ENCODE measurements around the gene ATP11C.
A peak's percentile ranks its signal among the peaks of the same experiment; 100 is the strongest.
"Not testable (repeated sequence)": the region's sequence is repeated elsewhere in the genome, so short reads cannot be mapped to it uniquely, and the experiment has no call there.

Gene ATP11C

DNA sequence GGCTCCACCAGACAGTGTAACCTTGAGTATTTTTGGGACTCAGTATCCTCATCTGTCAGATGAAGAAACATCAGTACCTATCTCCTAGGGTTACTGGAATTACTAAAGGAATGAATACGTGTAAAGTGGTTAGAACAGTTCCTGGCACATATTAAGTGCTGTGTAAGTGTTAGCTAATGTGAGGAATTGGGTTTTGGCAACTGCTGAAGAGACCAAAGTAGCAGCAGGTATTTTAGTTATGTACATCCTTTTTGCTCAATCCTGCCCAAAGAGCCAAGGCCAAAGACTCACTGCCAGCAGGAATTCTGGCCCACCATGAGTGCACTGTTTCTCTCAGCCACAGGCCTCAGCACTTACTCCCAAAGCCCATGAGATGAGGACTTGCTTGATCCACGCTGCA is 208.2 kb downstream of the ATP11C start:
- no peak for DNase-seq
- H3K9me3 Mint-ChIP-seq: no peaks in the 10 kb centered on the region
- H3K36me3 Mint-ChIP-seq (ENCODE audit: low read depth): peaks cover 11% of the 10 kb centered on the region
- H3K27me3 Mint-ChIP-seq: no peaks in the 10 kb centered on the region
- H3K4me3 Mint-ChIP-seq: no peak overlapping the region
- peaks cover 6% of the 10 kb centered on the region for H3K4me1 Mint-ChIP-seq
- no peak overlapping the region for H3K27ac Mint-ChIP-seq
- no peak for ATAC-seq

DNA sequence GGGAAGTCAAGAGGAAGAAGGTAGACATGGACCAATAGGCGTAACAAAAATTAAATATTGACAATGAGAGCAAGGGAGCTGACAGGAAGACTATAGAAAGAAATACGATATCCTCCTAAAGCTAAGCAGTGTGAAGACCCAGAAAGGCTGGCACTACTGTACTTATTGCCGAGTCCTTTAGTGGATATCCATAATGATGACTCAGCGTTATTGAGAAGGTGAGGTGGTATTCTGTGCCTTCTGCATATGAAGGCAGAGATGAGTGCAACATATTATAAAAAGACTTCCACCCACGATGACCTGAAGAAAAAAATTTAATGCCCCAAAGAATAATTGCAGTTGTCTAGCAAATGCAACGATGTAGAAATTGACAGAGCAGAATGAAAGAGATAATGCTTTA is 211.9 kb downstream of the ATP11C start:
- no peak for DNase-seq
- H3K27ac Mint-ChIP-seq: no peak overlapping the region
- H3K4me1 Mint-ChIP-seq: peaks cover 6% of the 10 kb centered on the region
- H3K36me3 Mint-ChIP-seq (ENCODE audit: low read depth): peaks cover under 1% of the 10 kb centered on the region
- H3K9me3 Mint-ChIP-seq: no peaks in the 10 kb centered on the region
- no peak for ATAC-seq
- H3K4me3 Mint-ChIP-seq: no peak overlapping the region
- H3K27me3 Mint-ChIP-seq: no peaks in the 10 kb centered on the region

DNA sequence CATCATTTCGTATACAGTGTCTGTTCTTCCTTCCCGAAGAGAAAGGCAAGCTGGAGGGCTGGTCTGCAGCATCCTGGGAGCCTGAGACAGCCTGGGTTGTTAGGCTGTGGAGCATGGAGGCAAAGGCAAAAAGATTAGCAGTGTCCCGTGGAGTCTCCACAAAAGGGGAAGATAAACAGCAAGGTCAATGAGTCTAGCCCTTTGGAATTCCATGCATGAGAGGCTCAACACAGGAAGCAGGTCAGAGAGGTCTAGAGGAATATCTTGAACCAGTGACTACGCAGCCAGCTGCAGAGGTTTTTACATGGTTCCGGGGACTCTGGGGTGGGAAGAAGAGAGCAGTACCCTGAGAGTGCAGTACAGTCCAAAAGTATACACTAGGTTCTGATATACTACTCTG is 212.7 kb downstream of the ATP11C start:
- DNase-seq (no peak), ATAC-seq (no peak)
- H3K4me3 Mint-ChIP-seq: no peak overlapping the region
- no peak overlapping the region for H3K27ac Mint-ChIP-seq
- no peaks in the 10 kb centered on the region for H3K27me3 Mint-ChIP-seq
- H3K4me1 Mint-ChIP-seq: no peaks in the 10 kb centered on the region
- no peaks in the 10 kb centered on the region for H3K9me3 Mint-ChIP-seq
- H3K36me3 Mint-ChIP-seq (ENCODE audit: low read depth): no peaks in the 10 kb centered on the region

DNA sequence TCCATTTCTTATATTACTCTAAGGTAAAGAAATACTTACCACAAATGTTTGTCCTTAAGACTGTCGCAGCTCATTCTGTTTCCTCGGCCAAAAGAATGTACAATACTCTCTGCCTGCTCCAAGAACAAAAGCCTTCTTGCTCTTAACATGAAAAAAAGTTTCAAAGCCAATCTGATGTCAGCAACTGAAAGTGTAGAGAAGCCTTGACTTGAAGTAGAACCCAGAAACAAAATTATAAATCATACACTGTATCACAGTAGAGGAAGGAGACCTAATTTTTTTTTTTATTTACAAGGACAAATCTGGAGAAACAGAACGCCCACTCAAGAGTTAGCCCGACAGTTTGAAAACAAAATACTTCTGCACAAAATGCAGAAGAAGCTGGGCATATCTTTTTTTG is 224.8 kb downstream of the ATP11C start, which contains the start of gene MCF2:
Gene MCF2 (minus strand): TSS at position 101 of the 400 bp plus-strand sequence. CDS start 56,423 bp downstream, outside the sequence.
- Mint-ChIP-seq H3K9me3 (no peaks in the 10 kb centered on the region), H3K27me3 (no peaks in the 10 kb centered on the region), H3K4me3 (no peak within 1 kb of the TSS), H3K36me3 (ENCODE audit: low read depth) (peaks cover 5% of the 10 kb centered on the region), H3K4me1 (no peaks in the 10 kb centered on the region), H3K27ac (no peak within 1 kb of the TSS)
- DNase-seq (no peak), ATAC-seq (no peak)

DNA sequence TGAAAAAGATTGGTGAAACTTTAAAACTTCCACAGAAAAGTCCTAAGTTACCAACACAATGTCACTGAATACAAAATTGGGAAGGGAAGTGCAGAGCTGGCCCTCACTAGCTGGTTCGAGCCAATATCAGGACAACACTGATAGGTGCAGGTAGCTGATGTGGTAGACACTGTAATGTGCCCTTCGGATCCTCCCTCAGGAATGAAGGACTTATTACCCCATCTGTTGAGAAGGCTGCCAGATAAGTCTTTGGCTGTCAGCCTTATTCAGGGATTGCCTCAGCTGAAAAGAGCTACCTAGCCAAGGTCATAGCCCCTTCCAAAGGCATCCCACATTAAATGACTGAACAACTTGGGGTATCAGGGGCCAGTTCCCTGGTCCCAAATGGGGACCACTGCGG is 230.2 kb downstream of the ATP11C start:
- Mint-ChIP-seq H3K27ac (no peak overlapping the region), H3K36me3 (ENCODE audit: low read depth) (peaks cover 5% of the 10 kb centered on the region), H3K4me1 (no peaks in the 10 kb centered on the region), H3K4me3 (no peak overlapping the region), H3K27me3 (no peaks in the 10 kb centered on the region), H3K9me3 (no peaks in the 10 kb centered on the region)
- DNase-seq: no peak
- no peak for ATAC-seq

DNA sequence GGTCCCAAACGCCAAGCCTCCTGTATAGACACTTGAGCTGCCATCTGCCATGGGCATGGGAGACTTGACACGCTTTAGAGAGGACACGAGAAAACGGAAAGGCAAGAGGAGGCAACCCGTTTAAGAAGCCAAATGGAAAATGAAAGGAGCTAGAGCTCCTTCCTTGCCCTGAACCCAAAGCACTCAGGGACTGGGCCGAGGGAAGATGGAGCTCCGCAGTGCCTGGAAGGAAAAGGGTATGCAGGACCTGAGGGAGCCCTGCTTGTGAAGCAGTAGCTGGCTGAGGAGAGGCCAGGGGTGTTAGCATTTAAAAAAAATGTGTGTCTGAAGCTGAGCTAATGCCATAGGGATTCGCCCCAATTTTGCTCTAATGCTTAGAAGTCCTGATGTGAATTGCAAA is 239.9 kb downstream of the ATP11C start:
- ATAC-seq (no peak), DNase-seq (no peak)
- peaks cover 4% of the 10 kb centered on the region for H3K36me3 Mint-ChIP-seq (ENCODE audit: low read depth)
- H3K9me3 Mint-ChIP-seq: no peaks in the 10 kb centered on the region
- H3K4me1 Mint-ChIP-seq: peaks cover 3% of the 10 kb centered on the region
- H3K27ac Mint-ChIP-seq: no peak overlapping the region
- peak overlapping the region; percentile 1 for H3K4me3 Mint-ChIP-seq
- H3K27me3 Mint-ChIP-seq: peaks cover 10% of the 10 kb centered on the region

DNA sequence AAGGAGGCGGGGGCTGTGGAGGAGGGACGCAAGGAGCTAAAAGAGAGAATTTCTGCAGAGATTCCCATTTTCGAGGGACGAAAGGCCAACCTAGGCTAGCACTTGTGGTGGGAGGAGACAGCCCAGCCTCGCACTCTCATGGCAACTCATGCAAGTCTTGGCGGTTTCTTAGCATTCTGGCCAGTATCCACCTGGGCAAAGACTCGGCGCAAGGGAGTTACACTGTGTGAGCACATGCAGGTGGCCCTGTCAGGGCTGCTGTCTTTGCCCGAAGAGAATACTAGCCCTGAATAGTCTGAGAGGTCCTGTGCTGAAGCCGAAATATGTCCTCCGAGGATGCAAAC is 240.4 kb downstream of the ATP11C start:
- Mint-ChIP-seq H3K9me3 (no peaks in the 10 kb centered on the region), H3K36me3 (ENCODE audit: low read depth) (peaks cover 4% of the 10 kb centered on the region), H3K27me3 (peaks cover 10% of the 10 kb centered on the region), H3K27ac (no peak overlapping the region), H3K4me3 (peak overlapping the region; percentile 1), H3K4me1 (peaks cover 3% of the 10 kb centered on the region)
- ATAC-seq (no peak), DNase-seq (no peak)

DNA sequence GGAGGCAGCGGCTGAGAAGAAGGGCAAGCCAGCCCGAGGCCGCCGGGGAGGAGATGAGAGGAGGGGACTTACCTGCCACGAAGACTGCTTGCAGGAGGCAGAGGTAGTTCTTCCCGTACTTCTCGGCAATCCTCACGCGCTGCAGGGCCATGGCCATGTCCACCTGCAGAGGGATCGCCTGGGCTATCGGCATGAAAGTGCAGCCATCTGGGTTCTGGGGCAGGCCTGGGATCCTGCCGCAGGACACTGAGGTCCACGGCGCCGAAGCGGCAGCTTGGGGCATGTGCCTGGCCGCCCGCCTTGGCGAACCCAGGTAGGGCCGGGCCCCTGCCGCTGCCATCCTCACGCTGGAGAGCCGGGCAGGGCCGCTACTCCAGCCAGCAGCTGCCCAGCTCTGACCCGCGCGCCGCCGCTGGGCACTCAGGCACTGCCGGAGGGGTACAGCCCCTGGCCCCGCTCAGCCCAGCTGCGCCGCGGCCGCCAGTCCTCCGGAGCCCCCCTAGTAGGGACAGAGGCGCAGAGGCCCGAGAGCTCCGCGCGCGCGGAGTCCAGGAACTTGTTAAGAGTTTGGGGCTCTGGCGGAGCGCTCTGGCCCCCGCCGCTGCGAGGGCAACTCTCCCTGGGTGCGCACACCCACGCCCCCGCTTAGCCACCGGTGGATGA is 240.9 kb downstream of the ATP11C start:
- ATAC-seq (no peak), DNase-seq (no peak)
- H3K36me3 Mint-ChIP-seq (ENCODE audit: low read depth): peaks cover 4% of the 10 kb centered on the region
- H3K4me1 Mint-ChIP-seq: peaks cover 3% of the 10 kb centered on the region
- no peak overlapping the region for H3K4me3 Mint-ChIP-seq
- no peak overlapping the region for H3K27ac Mint-ChIP-seq
- peaks cover 10% of the 10 kb centered on the region for H3K27me3 Mint-ChIP-seq
- H3K9me3 Mint-ChIP-seq: no peaks in the 10 kb centered on the region

DNA sequence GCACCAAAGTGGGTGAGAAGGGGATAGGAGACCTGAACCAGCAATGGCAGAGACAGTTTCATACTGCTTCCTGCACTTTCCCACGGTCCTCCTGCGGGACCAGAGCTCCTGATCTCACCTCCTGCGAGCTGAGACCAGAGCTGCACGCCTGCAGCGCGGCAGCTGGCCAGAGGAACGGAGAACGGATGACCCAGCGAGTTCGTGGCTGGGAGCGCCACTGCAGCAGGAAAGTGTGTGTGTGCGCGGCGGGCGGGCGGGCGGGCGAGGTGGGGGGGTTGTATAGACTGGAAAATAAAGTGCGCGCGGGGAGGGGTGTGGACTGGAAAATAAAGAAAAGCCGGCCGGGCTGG is 241.4 kb downstream of the ATP11C start:
- peaks cover 4% of the 10 kb centered on the region for H3K36me3 Mint-ChIP-seq (ENCODE audit: low read depth)
- DNase-seq (no peak), ATAC-seq (no peak)
- H3K4me3 Mint-ChIP-seq: no peak overlapping the region
- peaks cover 10% of the 10 kb centered on the region for H3K27me3 Mint-ChIP-seq
- peaks cover 3% of the 10 kb centered on the region for H3K4me1 Mint-ChIP-seq
- no peaks in the 10 kb centered on the region for H3K9me3 Mint-ChIP-seq
- no peak overlapping the region for H3K27ac Mint-ChIP-seq

DNA sequence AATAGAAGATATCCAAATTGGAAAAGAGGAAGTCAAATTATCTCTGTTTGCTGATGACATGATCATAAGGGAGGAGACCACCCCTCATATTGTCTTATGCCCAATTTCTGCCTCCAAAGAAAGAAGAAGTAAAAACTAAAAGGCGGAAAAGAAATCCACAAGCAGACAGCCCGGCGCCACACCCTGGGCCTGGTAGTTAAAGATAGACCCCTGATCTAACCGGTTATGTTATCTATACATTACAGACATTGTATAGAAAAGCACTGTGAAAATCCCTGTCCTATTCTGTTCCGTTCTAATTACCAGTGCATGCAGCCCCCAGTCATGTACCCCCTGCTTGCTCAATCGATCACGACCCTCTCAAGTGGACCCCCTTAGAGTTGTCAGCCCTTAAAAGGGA is 247.7 kb downstream of the ATP11C start:
- DNase-seq; H3K36me3 Mint-ChIP-seq (ENCODE audit: low read depth); H3K9me3 Mint-ChIP-seq; ATAC-seq; H3K27ac Mint-ChIP-seq; H3K27me3 Mint-ChIP-seq; H3K4me3 Mint-ChIP-seq; H3K4me1 Mint-ChIP-seq: not testable (repeated sequence)

DNA sequence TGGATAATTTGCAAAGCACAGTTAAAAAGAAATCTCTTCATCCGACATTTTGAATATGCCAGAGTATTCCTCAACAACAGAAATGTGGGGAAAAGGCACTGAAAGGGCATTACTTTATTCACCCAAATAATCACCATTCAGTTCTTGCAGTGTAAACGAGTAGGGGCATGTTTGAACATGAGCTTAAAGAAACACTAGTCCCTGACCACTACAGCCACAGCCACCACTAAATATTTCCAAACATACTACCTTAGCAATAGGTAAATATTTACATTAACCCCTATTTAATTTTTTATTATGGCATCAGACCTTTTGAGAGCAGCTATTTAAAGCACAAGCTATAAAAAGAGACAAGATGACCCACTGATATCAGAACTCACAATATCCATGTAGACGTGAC is 252.5 kb downstream of the ATP11C start:
- no peak overlapping the region for H3K4me3 Mint-ChIP-seq
- no peaks in the 10 kb centered on the region for H3K27me3 Mint-ChIP-seq
- H3K9me3 Mint-ChIP-seq: peaks cover 3% of the 10 kb centered on the region
- no peaks in the 10 kb centered on the region for H3K4me1 Mint-ChIP-seq
- DNase-seq: no peak
- H3K27ac Mint-ChIP-seq: no peak overlapping the region
- no peak for ATAC-seq
- H3K36me3 Mint-ChIP-seq (ENCODE audit: low read depth): peaks cover 4% of the 10 kb centered on the region
